Gastroesophageal sphincter (tissue), 3 donors: ENCODE results near the gene TRIP12.

Experiments
- POLR2A ChIP-seq, 2 donors: fragments of 450-650 bp; IDR thresholded peaks; one replicate each; pipeline ENCODE4 v1.6.1; 2017; ENCODE audit warnings: antibody characterized with exemption in 2 of 2, mild to moderate bottlenecking in 2 of 2, moderate library complexity in 1 of 2
- POLR2AphosphoS5 ChIP-seq: sonication (generic); formaldehyde crosslinking; IDR thresholded peaks from one replicate; pipeline ENCODE4 v1.6.1; 2017; ENCODE audit warnings: antibody characterized with exemption
- TF ChIP-seq, protein P1 (sequence below), 4 experiments: fragments of 200-600 bp in 2 of 4; fragments of 450-650 bp in 2 of 4; sonication (generic) in 1 of 4; IDR thresholded peaks; one replicate each; pipeline ENCODE4 v1.5.1; 2017 to 2019; ENCODE audit warnings: antibody characterized with exemption in 4 of 4, mild to moderate bottlenecking in 2 of 4, moderate library complexity in 2 of 4

DNA sequence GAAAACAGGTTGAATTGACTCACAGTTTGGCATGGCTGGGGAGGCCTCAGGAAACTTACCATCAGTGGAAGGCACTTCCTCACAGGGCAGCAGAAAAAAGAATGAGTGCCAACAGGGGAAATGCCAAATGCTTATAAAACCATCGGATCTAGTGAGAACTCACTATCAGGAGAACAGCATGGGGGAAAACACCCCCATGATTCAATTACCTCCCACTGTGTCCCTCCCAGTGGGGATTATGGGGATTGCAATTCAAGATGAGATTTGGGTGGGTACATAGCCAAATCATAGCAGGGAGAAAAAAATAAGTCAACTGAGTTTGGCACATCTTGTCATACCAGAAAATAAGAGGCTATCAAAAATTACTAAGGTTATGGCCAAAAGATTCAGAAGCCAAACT, 96.3 kb downstream of the TRIP12 start:
- TF ChIP-seq, protein P1, sequence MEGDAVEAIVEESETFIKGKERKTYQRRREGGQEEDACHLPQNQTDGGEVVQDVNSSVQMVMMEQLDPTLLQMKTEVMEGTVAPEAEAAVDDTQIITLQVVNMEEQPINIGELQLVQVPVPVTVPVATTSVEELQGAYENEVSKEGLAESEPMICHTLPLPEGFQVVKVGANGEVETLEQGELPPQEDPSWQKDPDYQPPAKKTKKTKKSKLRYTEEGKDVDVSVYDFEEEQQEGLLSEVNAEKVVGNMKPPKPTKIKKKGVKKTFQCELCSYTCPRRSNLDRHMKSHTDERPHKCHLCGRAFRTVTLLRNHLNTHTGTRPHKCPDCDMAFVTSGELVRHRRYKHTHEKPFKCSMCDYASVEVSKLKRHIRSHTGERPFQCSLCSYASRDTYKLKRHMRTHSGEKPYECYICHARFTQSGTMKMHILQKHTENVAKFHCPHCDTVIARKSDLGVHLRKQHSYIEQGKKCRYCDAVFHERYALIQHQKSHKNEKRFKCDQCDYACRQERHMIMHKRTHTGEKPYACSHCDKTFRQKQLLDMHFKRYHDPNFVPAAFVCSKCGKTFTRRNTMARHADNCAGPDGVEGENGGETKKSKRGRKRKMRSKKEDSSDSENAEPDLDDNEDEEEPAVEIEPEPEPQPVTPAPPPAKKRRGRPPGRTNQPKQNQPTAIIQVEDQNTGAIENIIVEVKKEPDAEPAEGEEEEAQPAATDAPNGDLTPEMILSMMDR (IDR thresholded peaks at IDR 0.05), result no peak
- TF ChIP-seq POLR2A (IDR thresholded peaks at IDR 0.05) (no peak), POLR2AphosphoS5 (no peak)
